ENCODE data around the gene DMRT2. TPM values are rescaled to one million over a fixed set of nuclear protein-coding genes. Genes with fewer than 3 reads are reported as not detected.

The DMRT2 gene
- total RNA-seq, 4 donors from 2014 or later = 0.45 TPM; not detected in 3

DNA sequence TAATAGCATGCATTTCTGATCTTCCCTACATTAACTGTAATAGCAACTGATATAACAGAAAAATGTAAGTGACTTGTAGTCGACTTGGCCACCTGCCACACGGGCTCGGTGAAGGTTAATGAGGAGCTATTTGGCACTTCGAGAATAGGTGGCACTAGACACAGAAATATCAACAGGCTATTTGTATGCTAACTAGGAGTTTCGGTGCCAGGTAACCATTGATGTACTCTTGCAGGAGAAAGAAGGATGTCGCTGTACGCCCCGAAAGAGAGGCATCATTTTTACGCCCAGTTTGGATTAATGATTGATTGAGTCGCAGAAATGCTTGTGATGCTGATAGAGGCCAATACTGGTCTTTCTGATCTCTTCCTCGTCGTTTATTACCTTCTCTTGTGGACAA is 516 bp upstream of the DMRT2 start:
- H3K4me1 ChIP-seq = peaks cover 29 to 56% of the 10 kb centered on the region in 2 donors
- intact Hi-C loops (cut with DNase I) = no loop called here
- TF ChIP-seq, protein P1, sequence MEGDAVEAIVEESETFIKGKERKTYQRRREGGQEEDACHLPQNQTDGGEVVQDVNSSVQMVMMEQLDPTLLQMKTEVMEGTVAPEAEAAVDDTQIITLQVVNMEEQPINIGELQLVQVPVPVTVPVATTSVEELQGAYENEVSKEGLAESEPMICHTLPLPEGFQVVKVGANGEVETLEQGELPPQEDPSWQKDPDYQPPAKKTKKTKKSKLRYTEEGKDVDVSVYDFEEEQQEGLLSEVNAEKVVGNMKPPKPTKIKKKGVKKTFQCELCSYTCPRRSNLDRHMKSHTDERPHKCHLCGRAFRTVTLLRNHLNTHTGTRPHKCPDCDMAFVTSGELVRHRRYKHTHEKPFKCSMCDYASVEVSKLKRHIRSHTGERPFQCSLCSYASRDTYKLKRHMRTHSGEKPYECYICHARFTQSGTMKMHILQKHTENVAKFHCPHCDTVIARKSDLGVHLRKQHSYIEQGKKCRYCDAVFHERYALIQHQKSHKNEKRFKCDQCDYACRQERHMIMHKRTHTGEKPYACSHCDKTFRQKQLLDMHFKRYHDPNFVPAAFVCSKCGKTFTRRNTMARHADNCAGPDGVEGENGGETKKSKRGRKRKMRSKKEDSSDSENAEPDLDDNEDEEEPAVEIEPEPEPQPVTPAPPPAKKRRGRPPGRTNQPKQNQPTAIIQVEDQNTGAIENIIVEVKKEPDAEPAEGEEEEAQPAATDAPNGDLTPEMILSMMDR (IDR thresholded peaks at IDR 0.05) = no peak
- no peak for TF ChIP-seq POLR2A (IDR thresholded peaks at IDR 0.05)
- no peak overlapping the region for H3K27ac ChIP-seq
- 9 to 13% methylated on average over 12 of the region's 12 CpGs for WGBS, 2 donors
- no peak overlapping the region for H3K4me3 ChIP-seq (replicated peaks in 1 of 3)
- H3K27me3 ChIP-seq = peaks cover 70% of the 10 kb centered on the region
- DNase-seq = no peak
- H3K9me3 ChIP-seq = no peaks in the 10 kb centered on the region
- H3K36me3 ChIP-seq = no peaks in the 10 kb centered on the region

GRCh38 chr9:1051210-1051583 is 1.0 kb downstream of the DMRT2 start:
- TF ChIP-seq, protein P1 (IDR thresholded peaks at IDR 0.05) = no peak
- no peak for TF ChIP-seq POLR2A (IDR thresholded peaks at IDR 0.05)
- H3K9me3 ChIP-seq = no peaks in the 10 kb centered on the region
- no peak overlapping the region for H3K4me3 ChIP-seq (replicated peaks in 1 of 3)
- peaks cover 22 to 56% of the 10 kb centered on the region in 2 donors for H3K4me1 ChIP-seq
- WGBS, 2 donors = 17 to 27% methylated on average over 13 of the region's 13 CpGs
- H3K27ac ChIP-seq = no peak overlapping the region
- DNase-seq = no peak
- peaks cover 68% of the 10 kb centered on the region for H3K27me3 ChIP-seq
- intact Hi-C loops (cut with DNase I) = no loop called here
- no peaks in the 10 kb centered on the region for H3K36me3 ChIP-seq

GRCh38 chr9:1051584-1052275 is 1.6 kb downstream of the DMRT2 start:
- H3K9me3 ChIP-seq = no peaks in the 10 kb centered on the region
- H3K27me3 ChIP-seq = peaks cover 68% of the 10 kb centered on the region
- no peak overlapping the region for H3K27ac ChIP-seq
- peaks cover 22 to 54% of the 10 kb centered on the region in 2 donors for H3K4me1 ChIP-seq
- no peak for TF ChIP-seq POLR2A (IDR thresholded peaks at IDR 0.05)
- TF ChIP-seq, protein P1 (IDR thresholded peaks at IDR 0.05) = peak in 3 of 6 experiments; percentile 25 to 39 (median 38)
- 2 to 4% methylated on average over 41 to 54 of the region's 90 CpGs for WGBS, 2 donors
- peak; percentile 69 to 75 for DNase-seq
- intact Hi-C loops (cut with DNase I) = no loop called here
- peak overlapping the region in 1 of 3 donors; percentile 21 for H3K4me3 ChIP-seq (replicated peaks in 1 of 3)
- no peaks in the 10 kb centered on the region for H3K36me3 ChIP-seq

DNA sequence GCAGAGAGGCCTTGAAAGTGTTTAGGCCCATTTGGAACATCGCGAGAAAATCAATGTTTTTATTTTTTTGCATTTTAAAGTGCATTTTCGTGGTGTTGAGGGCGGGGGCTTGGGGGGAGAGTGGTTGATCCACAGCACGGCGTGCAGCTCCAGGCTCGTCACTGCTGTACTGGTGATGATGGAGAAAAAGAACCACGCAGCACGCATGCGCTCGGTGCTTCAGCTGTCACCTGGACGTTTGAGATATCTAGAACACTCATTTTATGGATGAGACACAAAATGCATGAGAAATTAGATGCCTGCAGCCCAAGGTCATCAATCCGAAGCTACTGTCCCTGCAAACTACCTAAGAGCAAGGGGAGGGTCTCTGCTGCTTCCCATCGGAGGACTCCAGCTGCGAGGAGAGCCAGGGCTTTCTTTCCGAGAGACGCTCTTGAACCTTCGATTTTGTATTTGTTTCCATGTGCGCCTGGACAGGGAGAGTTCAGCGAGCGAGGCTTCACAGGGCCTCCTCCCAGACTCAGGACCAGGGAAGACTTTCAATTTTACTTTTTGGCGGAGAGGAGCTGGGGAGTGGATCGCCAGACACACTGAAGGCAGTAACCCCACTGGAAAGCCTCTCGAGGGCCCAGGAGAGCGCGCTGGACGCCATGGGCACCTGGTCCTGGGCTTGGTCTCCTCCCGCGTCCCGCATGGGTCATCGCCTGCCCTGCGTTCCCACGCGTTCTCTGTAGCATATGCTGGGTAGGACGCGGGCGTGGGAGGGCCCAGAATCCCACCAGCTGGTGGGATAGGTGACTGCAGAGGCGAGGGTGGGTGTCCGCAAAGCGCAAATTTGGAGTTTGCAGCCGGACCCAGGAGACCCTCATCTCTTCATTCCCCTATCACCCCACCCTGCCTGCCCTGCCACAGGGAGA is 2.5 kb downstream of the DMRT2 start:
- Histone ChIP-seq H3K27ac (no peak overlapping the region), H3K27me3 (peaks cover 68% of the 10 kb centered on the region), H3K36me3 (no peaks in the 10 kb centered on the region), H3K9me3 (no peaks in the 10 kb centered on the region), H3K4me1 (peaks cover 18 to 45% of the 10 kb centered on the region in 2 donors), H3K4me3 (replicated peaks in 1 of 3) (no peak overlapping the region)
- TF ChIP-seq POLR2A (IDR thresholded peaks at IDR 0.05) = no peak
- TF ChIP-seq, protein P1 (IDR thresholded peaks at IDR 0.05) = no peak
- no peak for DNase-seq
- intact Hi-C loops (cut with DNase I) = no loop called here
- WGBS, 2 donors = 8 to 12% methylated on average over 25 to 27 of the region's 41 CpGs

DNA sequence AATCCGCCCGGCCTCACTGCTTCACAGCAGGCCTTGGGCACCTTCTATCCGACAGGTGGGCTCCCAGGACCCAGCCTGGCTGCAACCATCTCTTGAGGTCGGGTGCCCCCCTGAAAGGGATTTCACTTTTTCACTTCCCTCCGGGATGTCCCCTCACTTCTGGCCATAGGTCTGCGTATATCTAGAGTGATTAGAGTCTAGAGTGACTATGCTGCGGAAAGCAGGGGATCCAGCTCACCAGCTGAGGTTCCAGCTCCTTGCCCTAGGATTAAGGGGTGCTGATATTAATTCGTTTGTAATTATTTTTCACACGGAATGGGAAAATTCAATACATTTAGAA is 3.1 kb downstream of the DMRT2 start:
- Histone ChIP-seq H3K27ac (no peak overlapping the region), H3K9me3 (no peaks in the 10 kb centered on the region), H3K4me1 (peaks cover 16 to 38% of the 10 kb centered on the region in 2 donors), H3K4me3 (replicated peaks in 1 of 3) (no peak overlapping the region), H3K36me3 (no peaks in the 10 kb centered on the region), H3K27me3 (peaks cover 64% of the 10 kb centered on the region)
- TF ChIP-seq, protein P1 (IDR thresholded peaks at IDR 0.05) = no peak
- no peak for TF ChIP-seq POLR2A (IDR thresholded peaks at IDR 0.05)
- WGBS, 2 donors = 7 to 10% methylated on average over 9 of the region's 9 CpGs
- intact Hi-C loops (cut with DNase I) = no loop called here
- DNase-seq = no peak

All from thyroid gland (tissue), 4 donors.